Measurements from ENCODE around the gene NFRKB. TPM values are rescaled to one million over a fixed set of nuclear protein-coding genes. Genes with fewer than 3 reads are reported as not detected.

The NFRKB gene
- total and polyA plus RNA-seq, 10 of the 15 experiments (the other 5 are each of a cell fraction or from before 2014, with no cell fraction given), result 3.7 to 21.7 (median 14.1) TPM

DNA sequence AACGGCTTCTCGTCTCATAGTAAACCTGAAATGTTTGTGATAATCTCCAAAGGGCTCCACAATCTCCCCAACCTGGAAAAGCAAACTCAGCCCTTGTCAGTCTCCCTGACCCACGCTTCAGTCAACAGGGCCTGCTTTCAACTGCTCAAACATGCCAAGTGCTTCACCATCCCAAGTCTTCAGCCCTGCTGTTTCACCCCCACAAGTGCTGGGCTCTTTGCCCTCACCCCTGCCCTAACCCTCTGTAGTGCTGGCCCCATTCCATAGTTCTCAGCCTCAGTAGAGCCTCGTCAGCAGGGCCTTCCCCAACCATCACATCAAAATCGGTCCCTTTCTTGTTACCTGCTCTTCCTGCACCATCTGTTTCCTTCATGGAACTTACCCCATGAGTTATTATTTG, 43.4 kb upstream of the NFRKB start:
- H3K9me3 ChIP-seq (replicated peaks; ENCODE audit: control insufficient read depth, insufficient read depth, low read length), result no peaks in the 10 kb centered on the region
- 71% methylated on average over 5 of the region's 5 CpGs for WGBS (ENCODE audit: insufficient coverage, insufficient replicate concordance, low lambda C conversion rate, missing lambda C conversion rate)
- ChIA-PET RAD21 (ENCODE audit: unreplicated experiment) (no interaction called here), POLR2A (no interaction called here), SMC1A (ENCODE audit: uncharacterized antibody, unreplicated experiment) (interaction anchor here (1.2 to 2.4 kb wide), 2 partner anchors 13 to 193 kb away, joined by 5 to 10 read pairs; no protein-coding TSS in a partner anchor), CTCF (interaction anchor here (1.5 kb wide), 1 partner anchor 194 kb away, joined by 6 read pairs; no protein-coding TSS in a partner anchor)
- H3K36me3 ChIP-seq (ENCODE audit: control insufficient read depth in 2 of 2, insufficient read depth in 2 of 2, low read length in 1 of 2), result peaks cover 0 to 2% of the 10 kb centered on the region in 2 experiments; a peak in 2 of 4 replicates
- H3K27me3 ChIP-seq (replicated peaks in 1 of 2; ENCODE audit: control insufficient read depth in 2 of 2, insufficient read depth in 2 of 2, low read length in 1 of 2), result no peaks in the 10 kb centered on the region
- H3K9ac ChIP-seq (ENCODE audit: control insufficient read depth, insufficient read depth, low read length), result no peak overlapping the region
- TF ChIP-seq, protein P1, sequence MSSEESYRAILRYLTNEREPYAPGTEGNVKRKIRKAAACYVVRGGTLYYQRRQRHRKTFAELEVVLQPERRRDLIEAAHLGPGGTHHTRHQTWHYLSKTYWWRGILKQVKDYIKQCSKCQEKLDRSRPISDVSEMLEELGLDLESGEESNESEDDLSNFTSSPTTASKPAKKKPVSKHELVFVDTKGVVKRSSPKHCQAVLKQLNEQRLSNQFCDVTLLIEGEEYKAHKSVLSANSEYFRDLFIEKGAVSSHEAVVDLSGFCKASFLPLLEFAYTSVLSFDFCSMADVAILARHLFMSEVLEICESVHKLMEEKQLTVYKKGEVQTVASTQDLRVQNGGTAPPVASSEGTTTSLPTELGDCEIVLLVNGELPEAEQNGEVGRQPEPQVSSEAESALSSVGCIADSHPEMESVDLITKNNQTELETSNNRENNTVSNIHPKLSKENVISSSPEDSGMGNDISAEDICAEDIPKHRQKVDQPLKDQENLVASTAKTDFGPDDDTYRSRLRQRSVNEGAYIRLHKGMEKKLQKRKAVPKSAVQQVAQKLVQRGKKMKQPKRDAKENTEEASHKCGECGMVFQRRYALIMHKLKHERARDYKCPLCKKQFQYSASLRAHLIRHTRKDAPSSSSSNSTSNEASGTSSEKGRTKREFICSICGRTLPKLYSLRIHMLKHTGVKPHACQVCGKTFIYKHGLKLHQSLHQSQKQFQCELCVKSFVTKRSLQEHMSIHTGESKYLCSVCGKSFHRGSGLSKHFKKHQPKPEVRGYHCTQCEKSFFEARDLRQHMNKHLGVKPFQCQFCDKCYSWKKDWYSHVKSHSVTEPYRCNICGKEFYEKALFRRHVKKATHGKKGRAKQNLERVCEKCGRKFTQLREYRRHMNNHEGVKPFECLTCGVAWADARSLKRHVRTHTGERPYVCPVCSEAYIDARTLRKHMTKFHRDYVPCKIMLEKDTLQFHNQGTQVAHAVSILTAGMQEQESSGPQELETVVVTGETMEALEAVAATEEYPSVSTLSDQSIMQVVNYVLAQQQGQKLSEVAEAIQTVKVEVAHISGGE (CRISPR knock-in tag; IDR thresholded peaks at IDR 0.05), result no peak
- no peaks in the 10 kb centered on the region for H3K79me2 ChIP-seq (ENCODE audit: control insufficient read depth, insufficient read depth, low read length)
- no peak overlapping the region for H2AFZ ChIP-seq (ENCODE audit: control insufficient read depth, low read depth, low read length)
- no peak overlapping the region for H3K4me2 ChIP-seq (ENCODE audit: control insufficient read depth, insufficient read depth)
- in situ Hi-C loops (cut with MboI) (no loop called here), intact Hi-C loops (cut with micrococcal nuclease; ENCODE audit: unreplicated experiment) (no loop called here)
- BruUV-seq (replicated peaks), result no TSS peak
- no peak for DNase-seq (ENCODE audit: low read depth, low spot score)
- no peak overlapping the region for H3K4me3 ChIP-seq
- ATAC-seq, result no peak
- H3K4me1 ChIP-seq (ENCODE audit: control insufficient read depth, insufficient read depth, low read length), result no peaks in the 10 kb centered on the region
- H4K20me1 ChIP-seq (ENCODE audit: control insufficient read depth, insufficient read depth), result no peaks in the 10 kb centered on the region
- FAIRE-seq, result no peak
- no peak overlapping the region for H3K27ac ChIP-seq (ENCODE audit: control insufficient read depth, insufficient read depth)

DNA sequence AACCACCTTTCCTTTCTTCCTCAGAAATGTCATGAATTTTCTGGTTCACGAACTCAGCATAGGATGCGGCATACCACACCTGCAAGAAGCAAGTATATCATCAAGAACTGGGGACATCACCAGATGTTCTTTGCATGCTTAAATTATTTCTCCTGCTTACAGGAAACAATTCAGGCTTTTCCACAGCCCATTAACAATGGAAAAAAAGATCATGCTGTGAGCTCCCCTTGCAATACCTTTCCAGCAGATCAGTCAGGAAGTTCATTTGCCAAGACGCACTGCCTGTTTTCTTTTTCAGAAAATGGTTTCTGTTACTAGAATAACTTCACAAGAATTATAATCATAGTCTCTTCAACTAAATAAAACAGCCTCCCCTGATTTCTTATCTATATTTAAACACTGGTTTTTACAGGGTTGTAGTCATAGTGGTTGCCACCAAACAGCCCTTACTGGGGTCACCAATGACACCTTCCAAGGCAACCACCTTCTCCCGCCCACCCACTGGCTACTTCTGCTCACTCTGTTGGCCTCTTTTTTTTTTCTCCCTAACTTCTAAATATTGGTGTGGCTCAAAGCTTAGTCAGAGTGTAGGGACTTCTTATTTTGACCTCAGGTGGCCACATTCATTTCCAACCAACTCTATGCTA, 42.3 kb upstream of the NFRKB start:
- ChIA-PET CTCF (interaction anchor here (1.6 kb wide), 1 partner anchor 194 kb away, joined by 3 read pairs; no protein-coding TSS in a partner anchor), RAD21 (ENCODE audit: unreplicated experiment) (no interaction called here), POLR2A (no interaction called here), SMC1A (ENCODE audit: uncharacterized antibody, unreplicated experiment) (no interaction called here)
- FAIRE-seq (no peak), DNase-seq (ENCODE audit: low read depth, low spot score) (no peak), ATAC-seq (no peak)
- no peak overlapping the region for H3K4me2 ChIP-seq (ENCODE audit: control insufficient read depth, insufficient read depth)
- in situ Hi-C loops (cut with MboI), result no loop called here
- no peaks in the 10 kb centered on the region for H4K20me1 ChIP-seq (ENCODE audit: control insufficient read depth, insufficient read depth)
- no peak overlapping the region for H3K27ac ChIP-seq (ENCODE audit: control insufficient read depth, insufficient read depth)
- no peak overlapping the region for H3K4me3 ChIP-seq
- 97% methylated on average over 4 of the region's 4 CpGs for WGBS (ENCODE audit: insufficient coverage, insufficient replicate concordance, low lambda C conversion rate, missing lambda C conversion rate)
- H3K4me1 ChIP-seq (ENCODE audit: control insufficient read depth, insufficient read depth, low read length), result no peaks in the 10 kb centered on the region
- H2AFZ ChIP-seq (ENCODE audit: control insufficient read depth, low read depth, low read length), result no peak overlapping the region
- H3K36me3 ChIP-seq (ENCODE audit: control insufficient read depth in 2 of 2, insufficient read depth in 2 of 2, low read length in 1 of 2), result peaks cover 0 to 2% of the 10 kb centered on the region in 2 experiments; a peak in 2 of 4 replicates
- no peaks in the 10 kb centered on the region for H3K9me3 ChIP-seq (replicated peaks; ENCODE audit: control insufficient read depth, insufficient read depth, low read length)
- no TSS peak for BruUV-seq (replicated peaks)
- no peak overlapping the region for H3K9ac ChIP-seq (ENCODE audit: control insufficient read depth, insufficient read depth, low read length)
- H3K27me3 ChIP-seq (replicated peaks in 1 of 2; ENCODE audit: control insufficient read depth in 2 of 2, insufficient read depth in 2 of 2, low read length in 1 of 2), result no peaks in the 10 kb centered on the region
- intact Hi-C loops (cut with micrococcal nuclease; ENCODE audit: unreplicated experiment), result no loop called here
- H3K79me2 ChIP-seq (ENCODE audit: control insufficient read depth, insufficient read depth, low read length), result no peaks in the 10 kb centered on the region
- TF ChIP-seq, protein P2, sequence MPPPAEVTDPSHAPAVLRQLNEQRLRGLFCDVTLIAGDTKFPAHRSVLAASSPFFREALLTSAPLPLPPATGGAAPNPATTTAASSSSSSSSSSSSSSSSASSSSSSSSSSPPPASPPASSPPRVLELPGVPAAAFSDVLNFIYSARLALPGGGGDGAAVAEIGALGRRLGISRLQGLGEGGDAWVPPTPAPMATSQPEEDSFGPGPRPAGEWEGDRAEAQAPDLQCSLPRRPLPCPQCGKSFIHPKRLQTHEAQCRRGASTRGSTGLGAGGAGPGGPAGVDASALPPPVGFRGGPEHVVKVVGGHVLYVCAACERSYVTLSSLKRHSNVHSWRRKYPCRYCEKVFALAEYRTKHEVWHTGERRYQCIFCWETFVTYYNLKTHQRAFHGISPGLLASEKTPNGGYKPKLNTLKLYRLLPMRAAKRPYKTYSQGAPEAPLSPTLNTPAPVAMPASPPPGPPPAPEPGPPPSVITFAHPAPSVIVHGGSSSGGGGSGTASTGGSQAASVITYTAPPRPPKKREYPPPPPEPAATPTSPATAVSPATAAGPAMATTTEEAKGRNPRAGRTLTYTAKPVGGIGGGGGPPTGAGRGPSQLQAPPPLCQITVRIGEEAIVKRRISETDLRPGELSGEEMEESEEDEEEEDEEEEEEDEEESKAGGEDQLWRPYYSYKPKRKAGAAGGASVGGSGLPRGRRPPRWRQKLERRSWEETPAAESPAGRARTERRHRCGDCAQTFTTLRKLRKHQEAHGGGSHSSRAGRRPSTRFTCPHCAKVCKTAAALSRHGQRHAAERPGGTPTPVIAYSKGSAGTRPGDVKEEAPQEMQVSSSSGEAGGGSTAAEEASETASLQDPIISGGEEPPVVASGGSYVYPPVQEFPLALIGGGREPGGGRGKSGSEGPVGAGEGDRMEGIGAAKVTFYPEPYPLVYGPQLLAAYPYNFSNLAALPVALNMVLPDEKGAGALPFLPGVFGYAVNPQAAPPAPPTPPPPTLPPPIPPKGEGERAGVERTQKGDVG (CRISPR knock-in tag; IDR thresholded peaks at IDR 0.05), result no peak
- TF ChIP-seq SUPT20H (IDR thresholded peaks at IDR 0.05; ENCODE audit: borderline replicate concordance, control insufficient read depth, low read depth, low read length) (no peak), IRF4 (IDR thresholded peaks at IDR 0.05; ENCODE audit: low read depth, low read length) (no peak), RAD51 (IDR thresholded peaks at IDR 0.05) (no peak), MEF2B (IDR thresholded peaks at IDR 0.05; ENCODE audit: partially characterized antibody, poor library complexity, severe bottlenecking) (no peak)

All from GM12878 (cell line).